ENCODE results near the gene DUOX1. TPM values are rescaled to one million over a fixed set of nuclear protein-coding genes. Genes with fewer than 3 reads are reported as not detected.

The DUOX1 gene
- total and polyA plus RNA-seq, 9 of the 15 experiments (the other 6 are each of a cell fraction or from before 2014, with no cell fraction given): 0.01 to 0.22 (median 0.01) TPM; not detected in 6

DNA sequence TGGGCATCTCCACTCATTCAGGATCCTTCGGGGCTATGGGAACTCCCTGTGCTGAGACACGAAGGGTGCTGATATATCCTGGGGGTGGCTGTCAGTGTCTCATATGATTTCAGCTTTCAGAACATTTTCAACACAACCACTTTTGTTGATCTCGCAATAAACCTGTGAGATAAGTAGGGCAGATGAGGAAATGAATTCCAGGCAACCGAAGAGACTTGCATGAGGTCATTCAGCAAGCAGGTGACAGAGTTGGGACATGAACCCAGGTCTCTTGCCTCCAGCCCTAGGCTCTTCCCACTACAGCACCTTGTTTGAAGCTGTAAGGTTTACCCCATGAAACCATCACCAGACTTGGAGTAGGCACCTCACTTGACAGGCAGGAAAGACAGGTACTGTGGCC is 16.6 kb downstream of the DUOX1 start (continued):
- no peak for TF ChIP-seq ZFP30 (CRISPR knock-in tag; IDR thresholded peaks at IDR 0.05; ENCODE audit: borderline replicate concordance)
- TF ChIP-seq CREB3 (tag; conservative IDR thresholded peaks at IDR 0.05; ENCODE audit: low read depth): no peak
- TF ChIP-seq ZNF589 (CRISPR knock-in tag; IDR thresholded peaks at IDR 0.05; ENCODE audit: low read depth): no peak

GRCh38 chr15:45147606-45148005 is 17.8 kb downstream of the DUOX1 start:
- DNase-seq (ENCODE audit: extremely low read depth in 1 of 4, low spot score in 3 of 4): no peak
- WGBS (ENCODE audit: insufficient coverage, low coverage, missing lambda C conversion rate): 17% methylated on average over 5 of the region's 7 CpGs
- FAIRE-seq: no peak
- Histone ChIP-seq H3K27ac (ENCODE audit: extremely low read depth, low read depth, low read length) (no peak overlapping the region), H3K4me2 (ENCODE audit: insufficient read depth, low read length) (no peak overlapping the region), H3K27me3 (ENCODE audit: control insufficient read depth in 2 of 2, insufficient read depth in 2 of 2, low read length in 2 of 2) (peaks cover 16 to 42% of the 10 kb centered on the region in 2 experiments), H3K4me3 (no peak overlapping the region), H3K9ac (ENCODE audit: insufficient read depth in 1 of 2, low read depth in 2 of 2, low read length in 2 of 2) (no peak overlapping the region), H3K79me2 (ENCODE audit: control insufficient read depth, insufficient read depth, low read length) (no peaks in the 10 kb centered on the region), H3K9me1 (ENCODE audit: control insufficient read depth, insufficient read depth, low read length) (no peaks in the 10 kb centered on the region), H4K20me1 (replicated peaks; ENCODE audit: control insufficient read depth, insufficient read depth, low read length) (peaks cover 3% of the 10 kb centered on the region; the same call in 1 of the 2 replicates), H3K4me1 (replicated peaks in 1 of 2; ENCODE audit: control insufficient read depth in 2 of 2, insufficient read depth in 2 of 2, low read length in 2 of 2) (peaks cover 0 to 9% of the 10 kb centered on the region in 2 experiments; a peak in 1 of 5 replicates), H2AFZ (ENCODE audit: low read depth, low read length) (no peak overlapping the region), H3K36me3 (ENCODE audit: control insufficient read depth, insufficient read depth, low read length) (no peaks in the 10 kb centered on the region), H3K9me3 (replicated peaks; ENCODE audit: control insufficient read depth, insufficient read depth, low read depth, low read length) (no peaks in the 10 kb centered on the region)
- no peak for TF ChIP-seq DNMT1 (IDR thresholded peaks at IDR 0.05)
- TF ChIP-seq PHF8 (IDR thresholded peaks at IDR 0.05; ENCODE audit: borderline replicate concordance, low read length): no peak
- TF ChIP-seq FOXP4 (CRISPR knock-in tag; IDR thresholded peaks at IDR 0.05; ENCODE audit: borderline replicate concordance): no peak
- TF ChIP-seq DDX20 (tag; IDR thresholded peaks at IDR 0.05; ENCODE audit: low read depth): no peak
- no TSS peak for BruUV-seq (replicated peaks)
- ChIA-PET POLR2A (interaction anchor here (0.5 to 1.3 kb wide), 2 partner anchors 16 to 26 kb away, joined by 3 to 4 read pairs; no protein-coding TSS in a partner anchor), CTCF (ENCODE audit: low intra/inter-chr PET ratio) (no interaction called here)
- in situ Hi-C loops (cut with MboI): no loop called here
- intact Hi-C loops (cut with micrococcal nuclease): no loop called here
- no peak for ATAC-seq
